HL-60 (cell line): ENCODE measurements around the gene LEAP2.

Experiments used
- DNase-seq, 2 experiments: peaks; one replicate each; pipeline ENCODE4 v3.0.0-alpha.2; 2010 to 2020; ENCODE audit warnings: low read depth in 1 of 2, low spot score in 1 of 2
- H3K27ac ChIP-seq: fragments of 250-450 bp; sonication (Bioruptor Pico); replicated peaks from 2 replicates; pipeline ENCODE4 v1.5.1; 2020; ENCODE audit warnings: mild to moderate bottlenecking, moderate library complexity
- H3K27me3 ChIP-seq: fragments of 250-450 bp; sonication (Bioruptor Pico); 2 replicates; pipeline ENCODE4 v1.5.1; 2021; ENCODE audit warnings: mild to moderate bottlenecking, moderate library complexity; ENCODE audit not compliant: insufficient read depth, poor library complexity, severe bottlenecking
- H3K4me3 ChIP-seq: replicated peaks from 2 replicates; pipeline ENCODE4 v1.5.1; 2011; ENCODE audit warnings: mild to moderate bottlenecking, control low read depth, low read length; ENCODE audit not compliant: insufficient read depth
- GABPA ChIP-seq: IDR thresholded peaks from 2 replicates; pipeline ENCODE4 v1.6.1; 2012; ENCODE audit warnings: low read depth
- POLR2AphosphoS5 ChIP-seq: IDR thresholded peaks from 2 replicates; pipeline ENCODE4 v1.6.1; 2012; ENCODE audit warnings: low read depth
- REST ChIP-seq: IDR thresholded peaks from 2 replicates; pipeline ENCODE4 v1.6.1; 2012; ENCODE audit warnings: low read depth; ENCODE audit not compliant: insufficient replicate concordance
- SPI1 ChIP-seq: IDR thresholded peaks from 2 replicates; pipeline ENCODE4 v1.6.1; 2012; ENCODE audit warnings: low read depth, mild to moderate bottlenecking, borderline replicate concordance
- TF ChIP-seq, protein P1 (sequence below): IDR thresholded peaks from one replicate; pipeline ENCODE4 v1.5.1; 2011; ENCODE audit warnings: low read length, control low read depth, inconsistent platforms; ENCODE audit not compliant: insufficient read depth

LEAP2 gene

GRCh38 chr5:132849347-132849746, 24.1 kb upstream of the LEAP2 start:
- Histone ChIP-seq H3K4me3 (no peak overlapping the region), H3K27ac (no peak overlapping the region), H3K27me3 (no peaks in the 10 kb centered on the region)
- DNase-seq, result no peak
- TF ChIP-seq SPI1 (no peak), GABPA (no peak), POLR2AphosphoS5 (no peak), REST (no peak)
- TF ChIP-seq, protein P1, sequence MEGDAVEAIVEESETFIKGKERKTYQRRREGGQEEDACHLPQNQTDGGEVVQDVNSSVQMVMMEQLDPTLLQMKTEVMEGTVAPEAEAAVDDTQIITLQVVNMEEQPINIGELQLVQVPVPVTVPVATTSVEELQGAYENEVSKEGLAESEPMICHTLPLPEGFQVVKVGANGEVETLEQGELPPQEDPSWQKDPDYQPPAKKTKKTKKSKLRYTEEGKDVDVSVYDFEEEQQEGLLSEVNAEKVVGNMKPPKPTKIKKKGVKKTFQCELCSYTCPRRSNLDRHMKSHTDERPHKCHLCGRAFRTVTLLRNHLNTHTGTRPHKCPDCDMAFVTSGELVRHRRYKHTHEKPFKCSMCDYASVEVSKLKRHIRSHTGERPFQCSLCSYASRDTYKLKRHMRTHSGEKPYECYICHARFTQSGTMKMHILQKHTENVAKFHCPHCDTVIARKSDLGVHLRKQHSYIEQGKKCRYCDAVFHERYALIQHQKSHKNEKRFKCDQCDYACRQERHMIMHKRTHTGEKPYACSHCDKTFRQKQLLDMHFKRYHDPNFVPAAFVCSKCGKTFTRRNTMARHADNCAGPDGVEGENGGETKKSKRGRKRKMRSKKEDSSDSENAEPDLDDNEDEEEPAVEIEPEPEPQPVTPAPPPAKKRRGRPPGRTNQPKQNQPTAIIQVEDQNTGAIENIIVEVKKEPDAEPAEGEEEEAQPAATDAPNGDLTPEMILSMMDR, result no peak

DNA sequence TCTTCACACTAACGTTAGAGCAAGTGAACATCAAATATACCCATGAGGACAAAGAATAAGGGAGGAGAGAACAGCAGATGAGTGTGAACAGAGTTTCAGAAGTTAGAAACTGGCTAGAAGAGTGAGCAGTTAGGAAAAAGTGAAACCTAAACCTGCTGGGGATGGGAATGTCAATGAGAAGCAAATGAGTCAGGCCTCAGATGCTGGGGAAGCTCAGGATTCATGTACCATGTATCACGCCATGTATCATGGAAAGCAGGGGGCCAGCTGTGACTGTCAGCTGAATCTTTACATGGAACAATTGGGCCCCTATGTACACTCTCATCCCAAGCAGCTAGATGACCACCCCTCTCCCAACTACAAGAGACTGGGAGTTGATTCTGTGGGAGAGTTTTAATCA, 23.4 kb upstream of the LEAP2 start:
- Histone ChIP-seq H3K4me3 (no peak overlapping the region), H3K27me3 (no peaks in the 10 kb centered on the region), H3K27ac (no peak overlapping the region)
- no peak for DNase-seq
- TF ChIP-seq GABPA (no peak), POLR2AphosphoS5 (no peak), REST (no peak), SPI1 (no peak)
- TF ChIP-seq, protein P1, result no peak

DNA sequence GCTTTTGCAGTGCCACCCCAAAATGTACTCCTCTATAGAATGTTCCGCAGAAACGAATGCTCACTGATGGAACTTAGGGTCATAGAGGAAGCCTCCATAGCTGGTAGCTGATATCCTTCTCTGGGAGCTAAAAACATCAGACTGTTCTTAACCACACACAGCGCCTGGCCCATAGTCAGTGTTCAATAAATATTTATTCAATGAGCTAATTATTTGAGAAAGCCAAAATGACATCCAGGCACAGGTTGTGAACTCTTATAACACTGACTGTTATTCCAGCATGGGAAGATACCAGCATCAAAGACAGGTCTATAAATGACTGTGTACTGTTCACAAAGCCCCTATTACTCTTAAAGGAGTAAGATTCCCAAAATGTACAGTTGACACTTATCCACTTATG, 20.1 kb upstream of the LEAP2 start:
- no peak overlapping the region for H3K27ac ChIP-seq
- no peak overlapping the region for H3K4me3 ChIP-seq
- H3K27me3 ChIP-seq, result no peaks in the 10 kb centered on the region
- no peak for DNase-seq
- TF ChIP-seq GABPA, result no peak
- TF ChIP-seq POLR2AphosphoS5, result no peak
- TF ChIP-seq, protein P1, result no peak
- TF ChIP-seq SPI1, result no peak
- no peak for TF ChIP-seq REST
